Stimulated activated CD4-positive, alpha-beta T cell treated with anti-CD3 and anti-CD28 coated beads, Interleukin-2, amount 100 ng/mL, for 4 hours (primary cell): Measurements from ENCODE around the gene UNC13B.

ENCODE experiments used
- DNase-seq: peaks from one replicate; pipeline ENCODE4 v3.0.0-alpha.2; 2020; ENCODE audit warnings: low read depth

UNC13B gene

DNA sequence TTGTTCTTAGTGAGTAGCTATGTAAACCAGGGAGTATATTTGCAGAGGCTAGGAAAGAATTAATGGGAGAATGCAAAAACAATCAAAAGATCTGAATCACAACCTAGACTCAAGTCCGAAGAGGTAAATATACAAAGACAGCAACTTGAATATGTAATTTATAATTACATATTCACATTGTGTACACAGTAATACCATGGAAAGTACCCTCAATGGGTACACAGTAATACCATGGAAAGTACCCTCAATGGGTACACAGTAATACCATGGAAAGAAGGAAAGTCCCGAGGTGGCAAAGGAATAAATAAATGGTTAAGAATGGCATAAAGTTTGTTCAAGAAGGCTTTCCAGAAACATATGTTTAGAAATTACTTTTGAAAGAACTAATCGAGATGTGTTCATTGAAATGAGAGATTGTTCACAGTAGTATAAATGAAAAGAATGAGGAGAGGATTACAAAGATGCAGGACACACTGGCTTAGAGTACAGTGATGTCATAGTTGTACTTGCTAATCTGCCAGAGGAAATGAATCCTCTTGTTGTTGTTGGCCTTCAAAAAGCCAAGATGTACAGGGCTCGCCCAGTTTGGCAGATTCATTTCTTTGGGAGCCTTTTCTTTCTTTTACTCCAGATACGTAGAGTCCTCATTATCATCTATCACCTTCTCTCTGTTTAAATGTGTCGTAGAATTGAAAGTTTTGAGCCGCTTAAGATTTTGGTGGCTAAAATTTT is 116.0 kb downstream of the UNC13B start:
- DNase-seq = no peak

DNA sequence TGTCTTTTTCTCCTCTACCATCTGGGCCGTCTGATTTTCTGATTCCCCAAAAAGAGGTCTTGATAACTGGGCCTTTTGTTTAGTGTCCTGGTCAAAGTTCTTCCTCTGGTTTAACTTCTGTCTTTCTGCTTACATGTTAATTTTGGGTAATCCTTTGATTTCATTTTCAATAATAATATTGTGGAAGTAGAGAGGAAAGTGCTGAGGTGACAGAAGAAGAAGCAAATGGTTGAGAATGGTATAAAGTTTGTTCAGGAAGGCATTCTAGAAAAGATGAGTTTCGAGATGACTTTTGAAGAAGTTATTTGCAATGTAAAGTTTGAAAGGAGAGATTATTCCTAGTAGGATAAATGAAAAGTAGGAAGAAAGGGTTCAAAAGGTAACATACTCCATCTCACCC is 118.1 kb downstream of the UNC13B start:
- no peak for DNase-seq

DNA sequence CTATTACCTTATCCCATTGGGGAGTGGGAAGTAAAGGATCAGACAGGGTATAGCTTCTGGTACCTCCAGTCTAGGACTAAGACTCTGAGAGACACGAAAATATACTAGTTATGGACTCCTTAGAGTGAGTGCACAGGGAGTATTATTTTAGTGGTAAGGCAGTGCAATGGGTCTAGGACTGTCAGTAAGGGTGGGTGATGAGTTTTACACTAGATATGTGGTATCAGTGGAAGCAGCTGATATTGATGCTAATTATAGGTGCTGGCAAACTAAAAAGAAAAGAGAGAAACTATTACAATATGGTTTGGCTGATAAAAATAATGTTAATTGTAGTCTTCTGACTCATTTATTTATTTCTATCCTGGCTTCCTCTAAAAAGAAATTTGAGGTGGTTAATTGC is 118.6 kb downstream of the UNC13B start:
- DNase-seq = no peak

GRCh38 chr9:35285731-35286130 is 123.9 kb downstream of the UNC13B start:
- no peak for DNase-seq

DNA sequence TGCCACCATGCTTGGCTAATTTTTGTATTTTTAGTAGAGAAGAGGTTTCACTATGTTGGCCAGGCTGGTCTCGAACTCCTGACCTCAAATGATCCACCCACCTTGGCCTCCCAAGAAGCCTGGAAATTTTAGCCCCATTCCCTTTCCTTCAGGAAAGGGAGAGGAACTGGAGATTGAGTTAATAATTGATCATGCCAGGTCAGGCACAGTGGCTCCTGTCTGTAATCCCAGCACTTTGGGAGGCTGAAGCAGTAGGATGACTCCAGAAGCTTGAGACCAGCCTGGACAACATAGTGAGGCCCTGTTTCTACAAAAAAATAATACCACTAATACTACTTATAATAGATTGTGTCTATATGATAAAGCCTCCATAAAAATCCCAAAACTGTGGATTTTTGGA is 124.6 kb downstream of the UNC13B start:
- DNase-seq = no peak

DNA sequence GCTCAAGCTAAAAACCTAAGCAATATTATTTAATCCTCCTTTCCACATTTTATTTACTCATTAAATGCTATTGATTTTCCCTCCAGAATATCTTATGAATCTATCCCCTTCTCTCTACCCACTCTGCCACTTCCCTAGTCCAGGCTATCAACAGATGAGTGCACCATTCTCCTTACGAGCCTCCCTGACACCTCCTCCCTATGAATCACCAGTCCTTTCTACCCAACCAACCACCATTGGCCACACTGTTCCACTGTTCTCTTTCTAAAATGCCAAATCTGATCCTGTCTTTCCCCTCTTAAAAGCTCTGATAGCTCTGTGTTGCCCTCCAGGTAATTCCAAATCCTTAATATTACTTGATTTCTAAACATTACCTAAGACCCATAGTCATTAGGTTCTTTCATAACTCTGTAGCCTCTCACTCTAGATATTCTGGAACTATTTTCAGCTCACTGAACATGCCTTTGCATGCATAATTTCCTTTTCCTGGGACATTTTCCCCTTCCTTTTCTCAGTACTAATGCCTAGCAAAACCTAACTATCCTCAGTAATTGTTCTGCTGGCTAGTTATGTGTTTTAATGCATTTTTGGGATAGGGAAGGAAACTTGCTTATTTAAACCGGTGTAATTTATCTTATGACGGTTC is 126.3 kb downstream of the UNC13B start:
- DNase-seq = no peak

DNA sequence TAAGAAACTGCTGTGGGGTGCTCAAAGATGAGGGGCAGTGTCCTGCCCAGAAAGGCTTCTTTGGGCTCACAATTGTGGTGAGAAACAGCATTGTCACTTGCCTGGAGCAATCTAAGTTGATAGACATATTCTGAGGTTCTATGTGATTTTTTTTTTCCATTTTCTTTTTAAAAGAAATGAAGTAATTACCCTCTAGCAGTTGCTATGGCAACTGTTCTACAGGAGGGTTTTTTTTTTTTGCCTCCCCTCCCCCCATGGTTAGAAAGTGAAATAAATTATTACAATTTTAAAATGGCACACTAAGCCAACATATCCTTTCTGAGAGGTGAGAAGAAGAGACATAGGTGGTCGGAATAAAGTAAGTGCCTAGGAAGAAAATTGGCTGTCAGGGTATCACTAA is 127.0 kb downstream of the UNC13B start:
- DNase-seq = no peak

- no peak for DNase-seq
Observed at GRCh38 chr9:35293376-35293964, 131.7 kb downstream of the UNC13B start.

DNA sequence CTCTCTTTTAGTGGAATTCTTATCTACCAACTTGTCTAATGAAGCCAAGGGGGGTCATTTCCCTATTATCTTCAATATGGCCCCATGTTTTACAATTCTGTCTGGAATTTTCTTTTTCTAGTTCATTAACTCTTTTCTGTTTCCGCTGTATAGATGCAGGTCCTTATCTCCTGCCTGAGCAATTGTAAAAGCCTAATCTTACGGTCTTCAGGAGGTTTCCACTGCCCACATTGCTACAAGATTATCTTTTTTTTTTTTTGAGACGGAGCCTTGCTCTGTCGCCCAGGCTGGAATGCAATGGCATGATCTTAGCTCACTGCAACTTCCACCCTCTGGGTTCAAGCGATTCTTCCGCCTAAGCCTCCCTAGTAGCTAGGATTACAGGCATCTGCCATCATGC is 132.3 kb downstream of the UNC13B start:
- no peak for DNase-seq

DNA sequence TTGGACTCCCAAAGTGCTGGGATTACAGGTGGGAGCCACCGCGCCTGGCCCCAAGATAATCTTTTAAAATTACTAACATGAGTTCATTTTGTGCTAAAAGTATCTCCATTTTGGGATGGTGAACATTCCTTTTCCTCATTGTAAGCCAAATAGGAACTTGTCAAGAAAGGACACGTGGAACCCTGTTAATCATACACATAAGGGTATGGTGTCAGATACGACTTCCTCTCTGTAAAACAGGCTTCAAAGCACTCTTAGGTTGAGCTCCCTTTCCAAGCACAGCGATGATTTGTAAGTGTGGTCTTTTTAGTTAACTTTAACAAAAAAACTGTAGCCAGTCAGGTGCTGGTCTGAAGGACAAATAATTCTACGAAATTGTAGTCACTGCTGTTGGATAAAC is 132.7 kb downstream of the UNC13B start:
- DNase-seq = no peak

DNA sequence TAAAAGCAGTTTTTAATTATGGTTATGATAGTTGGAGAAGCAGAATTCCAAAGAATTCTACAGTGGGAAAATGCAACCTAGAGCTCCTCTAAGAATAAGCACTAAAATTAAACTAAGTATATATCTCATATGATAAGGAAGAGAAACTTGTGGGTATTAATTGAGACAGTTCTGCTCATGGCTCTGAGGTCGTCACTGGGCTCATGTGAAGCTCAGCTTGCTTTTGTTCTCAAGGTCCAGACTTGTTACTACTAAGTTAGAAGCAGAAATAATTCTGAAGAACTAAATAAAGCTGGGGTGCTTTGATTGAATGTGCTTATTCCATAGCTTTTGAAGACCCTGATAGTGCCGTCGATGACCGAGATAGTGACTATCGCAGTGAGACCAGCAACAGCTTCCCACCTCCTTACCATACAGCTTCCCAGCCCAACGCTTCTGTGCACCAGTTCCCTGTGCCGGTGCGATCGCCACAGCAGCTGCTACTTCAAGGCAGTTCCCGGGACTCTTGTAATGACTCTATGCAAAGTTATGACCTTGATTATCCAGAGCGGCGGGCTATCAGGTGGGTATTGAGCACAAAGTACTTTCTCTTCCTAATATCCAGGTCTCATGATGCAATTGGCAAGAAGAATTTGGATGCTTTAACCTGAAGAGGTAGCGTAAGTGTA is 133.7 kb downstream of the UNC13B start:
- no peak for DNase-seq

GRCh38 chr9:35303567-35303966 is 141.8 kb downstream of the UNC13B start:
- no peak for DNase-seq

GRCh38 chr9:35306283-35306682 is 144.5 kb downstream of the UNC13B start:
- no peak for DNase-seq

- DNase-seq = no peak
Observed at GRCh38 chr9:35308316-35308715, 146.5 kb downstream of the UNC13B start.

- no peak for DNase-seq
Observed at GRCh38 chr9:35311891-35312639, 150.3 kb downstream of the UNC13B start.

DNA sequence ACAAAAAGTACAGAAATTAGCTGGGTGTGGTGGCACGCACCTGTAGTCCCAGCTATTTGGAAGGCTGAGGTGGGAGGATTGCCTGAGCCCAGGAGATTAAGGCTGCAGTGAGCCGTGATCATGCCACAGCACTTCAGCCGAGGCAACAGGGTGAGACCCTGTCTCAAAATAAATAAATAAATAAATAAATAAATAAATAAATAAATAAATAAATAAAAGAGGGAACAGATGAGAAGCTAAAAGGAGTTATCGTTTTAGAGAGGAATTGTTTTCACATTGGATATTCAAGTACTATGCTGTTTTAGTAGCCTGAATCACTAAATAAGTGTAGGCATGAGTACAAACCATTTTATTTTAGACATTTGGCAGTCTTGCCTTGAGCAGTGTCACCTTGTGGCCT is 151.7 kb downstream of the UNC13B start:
- DNase-seq = no peak

DNA sequence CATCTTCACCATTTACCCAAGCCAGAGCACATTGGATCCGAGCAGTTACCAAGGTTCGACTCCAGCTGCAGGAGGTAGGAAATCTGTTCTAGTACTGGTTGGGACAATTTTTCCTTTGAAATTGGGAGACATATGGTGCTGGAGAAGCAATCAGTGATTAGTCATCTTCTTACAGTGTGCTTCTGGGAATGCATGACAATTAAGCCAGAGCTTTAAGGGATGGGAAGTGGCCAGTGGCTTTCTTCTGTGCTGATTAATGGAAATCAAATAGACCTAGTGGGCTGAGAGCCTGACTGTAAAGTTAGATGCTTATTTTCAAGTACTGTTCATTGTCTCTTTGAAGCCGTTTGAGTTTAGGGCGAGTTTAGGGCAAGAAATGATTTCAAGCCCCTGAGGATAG is 152.1 kb downstream of the UNC13B start:
- DNase-seq = no peak

DNA sequence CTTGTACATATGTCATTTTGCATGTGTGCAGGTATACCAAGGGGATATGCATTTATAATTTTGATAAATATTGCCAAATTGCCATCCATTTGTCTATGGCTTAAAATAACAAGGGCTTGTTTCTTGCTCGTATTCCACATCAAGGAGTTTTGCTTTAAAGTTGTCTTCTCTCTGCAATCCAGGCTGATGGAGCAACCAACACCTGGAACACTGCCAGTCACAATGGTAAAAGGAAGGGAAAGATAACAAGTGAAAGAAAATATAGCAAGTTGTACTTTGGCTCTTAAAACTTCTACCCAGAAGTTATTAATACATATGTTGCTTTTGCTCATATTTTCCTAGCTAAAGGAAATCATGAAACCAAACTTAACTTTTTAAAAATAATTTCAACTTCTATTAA is 156.9 kb downstream of the UNC13B start:
- no peak for DNase-seq

GRCh38 chr9:35322075-35322885 is 160.5 kb downstream of the UNC13B start:
- DNase-seq = no peak

DNA sequence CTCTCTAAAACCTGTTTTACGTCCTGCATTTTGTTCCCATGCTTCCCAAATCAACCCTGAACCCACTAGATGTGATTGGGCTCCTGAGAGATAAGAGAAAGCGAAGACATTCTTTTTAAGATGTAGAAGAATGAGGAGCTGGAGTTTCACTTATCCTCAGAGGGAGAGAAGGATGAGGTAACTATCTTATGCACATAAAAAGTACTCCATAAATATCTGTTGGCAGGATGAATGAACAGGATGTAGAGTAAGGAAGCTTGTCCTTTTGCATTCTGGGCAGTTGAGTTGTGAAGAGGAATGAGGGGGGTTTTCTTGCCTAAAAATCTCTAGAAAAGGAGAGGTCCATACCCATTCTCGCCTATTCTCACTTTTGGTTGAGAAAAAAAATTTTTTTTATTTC is 163.2 kb downstream of the UNC13B start:
- no peak for DNase-seq

GRCh38 chr9:35333551-35333950 is 171.7 kb downstream of the UNC13B start:
- no peak for DNase-seq
